HepG2 (cell line): ENCODE results near the gene B3GNT9. TPM values are rescaled to one million over a fixed set of nuclear protein-coding genes. Genes with fewer than 3 reads are reported as not detected.

ENCODE experiments used
- ATAC-seq: fragments of 200-7000 bp; cut with Tn5 transposase; 3 replicates; pipeline ENCODE4 v1.9.1; 2020; ENCODE audit warnings: mild to moderate bottlenecking, moderate library complexity
- BruUV-seq: library from RNA; stranded (reverse); fragments of 400-500 nt; replicated peaks from 2 replicates; lab custom pipeline; 2021; lab: Mats Ljungman, UMichigan
- CTCF ChIA-PET: fragments of 300-600 bp; formaldehyde crosslinking; extraction: SDS; loops from one replicate; lab custom pipeline; 2021; ENCODE audit warnings: low total read pairs, inconsistent platforms, low intra/inter-chr PET ratio; lab: Yijun Ruan, JAX
- POLR2A ChIA-PET: fragments of 350-600 bp; sonication (Branson Sonifier 250); formaldehyde crosslinking; loops from one replicate; lab custom pipeline; 2020; ENCODE audit warnings: antibody characterized with exemption, inconsistent platforms; lab: Yijun Ruan, JAX
- DNase-seq: peaks from one replicate; pipeline ENCODE4 v3.0.0-alpha.2; 2015; ENCODE audit warnings: low spot score
- FAIRE-seq: peaks from 3 replicates; lab custom pipeline; 2011; peaks lifted over from hg19 to GRCh38; lab: Jason Lieb, UNC
- H2AFZ ChIP-seq: one replicate; pipeline ENCODE4 v1.6.1; 2011; ENCODE audit warnings: low read length, inconsistent platforms
- H3K27ac ChIP-seq: fragments of 300-600 bp; 3 replicates; pipeline ENCODE4 v1.8.0; 2011; ENCODE audit warnings: mixed run types, mild to moderate bottlenecking, mixed read lengths, low read length, inconsistent platforms; ENCODE audit not compliant: insufficient read depth; ENCODE audit errors: extremely low read length
- H3K27me3 ChIP-seq, 2 experiments: fragments of 200-600 bp in 1 of 2; 2 replicates in 1 of 2; 3 replicates in 1 of 2; pipeline versions ENCODE4 v1.6.0 to v1.8.0; 2011; ENCODE audit warnings: low read length in 2 of 2, mild to moderate bottlenecking in 2 of 2, moderate library complexity in 2 of 2, inconsistent platforms in 1 of 2; ENCODE audit not compliant: insufficient read depth in 2 of 2, control insufficient read depth in 1 of 2
- H3K36me3 ChIP-seq, 2 experiments: fragments of 200-600 bp in 1 of 2; replicated peaks in 1 of 2; 2 replicates in 1 of 2; 3 replicates in 1 of 2; pipeline versions ENCODE4 v1.5.1 to v1.8.0; 2011; ENCODE audit warnings: low read length in 2 of 2, inconsistent platforms in 1 of 2; ENCODE audit not compliant: insufficient read depth in 2 of 2, control insufficient read depth in 1 of 2
- H3K4me1 ChIP-seq: 2 replicates; pipeline ENCODE4 v1.5.1; 2012; ENCODE audit warnings: low read length, inconsistent platforms; ENCODE audit not compliant: insufficient read depth
- H3K4me2 ChIP-seq: 2 replicates; pipeline ENCODE4 v1.6.0; 2011; ENCODE audit warnings: low read depth, low read length, inconsistent platforms
- H3K4me3 ChIP-seq, 3 experiments: fragments of 200-600 bp in 1 of 3; sonication (generic), shearing (Covaris generic) in 1 of 3; replicated peaks in 1 of 3; 2 replicates each; pipeline ENCODE4 v1.5.1; 2011 to 2016; ENCODE audit warnings: low read length in 3 of 3, inconsistent platforms in 2 of 3, low read depth in 2 of 3, mild to moderate bottlenecking in 2 of 3, control low read depth in 1 of 3, mixed read lengths in 1 of 3; ENCODE audit not compliant: insufficient read depth in 1 of 3
- H3K79me2 ChIP-seq: one replicate; pipeline ENCODE4 v1.6.1; 2011; ENCODE audit warnings: low read length, inconsistent platforms; ENCODE audit not compliant: insufficient read depth
- H3K9ac ChIP-seq: 2 replicates; pipeline ENCODE4 v1.6.0; 2011; ENCODE audit warnings: mild to moderate bottlenecking, low read depth, low read length, inconsistent platforms; ENCODE audit not compliant: insufficient read depth
- H3K9me3 ChIP-seq: 2 replicates; pipeline ENCODE4 v1.5.1; 2012; ENCODE audit warnings: mild to moderate bottlenecking, low read length
- H4K20me1 ChIP-seq: 2 replicates; pipeline ENCODE4 v1.6.0; 2011; ENCODE audit warnings: inconsistent platforms, mild to moderate bottlenecking, low read length, moderate library complexity; ENCODE audit not compliant: insufficient read depth
- AGO2 ChIP-seq: fragments of 200-400 bp; formaldehyde crosslinking; optimal IDR thresholded peaks from 2 replicates; pipeline ENCODE3; 2017; ENCODE audit warnings: mild to moderate bottlenecking, low read depth, low read length, moderate library complexity
- ATF1 ChIP-seq: IDR thresholded peaks from 2 replicates; pipeline ENCODE4 v1.6.1; 2016; ENCODE audit warnings: mild to moderate bottlenecking, control low read depth
- HNRNPH1 ChIP-seq: fragments of 200-400 bp; formaldehyde crosslinking; optimal IDR thresholded peaks from 2 replicates; pipeline ENCODE3; 2017; ENCODE audit warnings: mild to moderate bottlenecking, low read depth, low read length
- TGIF2 ChIP-seq: IDR thresholded peaks from 2 replicates; pipeline ENCODE4 v1.6.1; 2016; ENCODE audit warnings: control low read depth, missing compliant biosample characterization
- ZNF230 ChIP-seq: sonication (generic); formaldehyde crosslinking; IDR thresholded peaks from 2 replicates; pipeline ENCODE4 v1.4.0; 2020; ENCODE audit warnings: mild to moderate bottlenecking, missing genetic modification reagents
- ZNF446 ChIP-seq: sonication (generic); formaldehyde crosslinking; IDR thresholded peaks from 2 replicates; pipeline ENCODE4 v1.5.0; 2020; ENCODE audit warnings: mild to moderate bottlenecking, missing genetic modification reagents
- ZNF563 ChIP-seq: sonication (generic); formaldehyde crosslinking; IDR thresholded peaks from 2 replicates; pipeline ENCODE4 v1.8.0; 2022; ENCODE audit warnings: mild to moderate bottlenecking, moderate library complexity, missing genetic modification reagents
- ZNF790 ChIP-seq: sonication (generic); formaldehyde crosslinking; IDR thresholded peaks from 2 replicates; pipeline ENCODE4 v1.8.0; 2022; ENCODE audit warnings: missing genetic modification reagents, mild to moderate bottlenecking, borderline replicate concordance
- WGBS: methylation state at CpG from one replicate; pipeline ENCODE4 v1.1.6; 2017; ENCODE audit warnings: low lambda C conversion rate; 5-methylcytosine and 5-hydroxymethylcytosine counted together
- in situ Hi-C: cut with HindIII; loops from 2 replicates; pipeline ENCODE4 v1.10.0; 2017; ENCODE audit warnings: low pct_unique_long_range_greater_than_20kb; ENCODE audit not compliant: extremely low pct_ligation_motif_present
- intact Hi-C: fragments of 100-400 bp; cut with micrococcal nuclease; formaldehyde crosslinking; loops from one replicate; pipeline ENCODE4 v1.10.0; 2022; ENCODE audit not compliant: unreplicated experiment
- polyA plus RNA-seq, 8 experiments: library from polyadenylated mRNA; depleted of rRNA in 3 of 8; stranded (reverse) in 7 of 8; unstranded in 1 of 8; fragments of >200 nt; fragmentation: Illumina TruSeq in 4 of 8; extraction: Trizol in 4 of 8; gene quantifications; 2 replicates each; pipeline versions ENCODE4 v1.2.1 to v1.2.3, GENCODE V29; 2011 to 2016; ENCODE audit warnings: low read depth in 4 of 8, missing spikeins in 1 of 8, mixed read lengths in 1 of 8; ENCODE audit not compliant: insufficient read depth in 1 of 8
- total RNA-seq, 5 experiments: library from RNA; depleted of rRNA; stranded (reverse); fragments of >200 nt; fragmentation: Illumina TruSeq; extraction: Trizol; gene quantifications; 2 replicates each; pipeline ENCODE4 v1.2.3, GENCODE V29; 2016; ENCODE audit warnings: low read depth in 1 of 5

The B3GNT9 gene
- total and polyA plus RNA-seq, 2 of the 13 experiments (the other 11 are each of a cell fraction or from before 2014, with no cell fraction given): 1.5 to 3.1 TPM

GRCh38 chr16:67174706-67175231, 24.0 kb upstream of the B3GNT9 start:
- BruUV-seq: no TSS peak
- Histone ChIP-seq H3K27me3 (no peaks in the 10 kb centered on the region; a peak in 1 of 5 replicates), H2AFZ (no peak overlapping the region), H3K4me1 (peaks cover 60% of the 10 kb centered on the region), H3K9ac (0 out of 2 replicates have a peak overlapping the region, but pooled peaks have one; percentile 34)
- POLR2A ChIA-PET: interaction anchor here (0.7 to 2.7 kb wide), 5 partner anchors 10 to 73 kb away, joined by 3 to 18 read pairs (median 3); partner anchors contain the start of genes B3GNT9, FHOD1 and MATCAP1
- intact Hi-C loops: no loop called here
- in situ Hi-C loops: no loop called here
- TF ChIP-seq ZNF230 (CRISPR knock-in tag) (no peak), ZNF790 (CRISPR knock-in tag) (0 out of 2 replicates have a peak, but pooled peaks have one; percentile 44), ATF1 (CRISPR knock-in tag) (no peak), TGIF2 (no peak), ZNF446 (0 out of 2 replicates have a peak, but pooled peaks have one; percentile 51), ZNF563 (peak; percentile 20; the same call in 1 of the 2 replicates), AGO2 (peak; percentile 9), HNRNPH1 (no peak)
- TF ChIP-seq, all 625 proteins: peak for 4
- Histone ChIP-seq H3K79me2 (no peaks in the 10 kb centered on the region), H3K4me2 (peak overlapping the region; percentile 99), H3K9me3 (no peaks in the 10 kb centered on the region), H4K20me1 (no peaks in the 10 kb centered on the region; the same call in 1 of the 2 replicates), H3K36me3 (no peaks in the 10 kb centered on the region; a peak in 1 of 5 replicates), H3K4me3 (peak overlapping the region in 1 of 3 experiments; percentile 75; a peak in 2 of 6 replicates), H3K27ac (no peak overlapping the region)
- ATAC-seq (no peak), FAIRE-seq (no peak), DNase-seq (no peak)
- CTCF ChIA-PET: interaction anchor here (1.5 kb wide), 1 partner anchor 11 kb away, joined by 5 read pairs; no protein-coding TSS in a partner anchor
- 93% methylated on average over 30 of the region's 31 CpGs for WGBS
